ENCODE data around the gene ADGRF5. TPM values are rescaled to one million over a fixed set of nuclear protein-coding genes. Genes with fewer than 3 reads are reported as not detected.

Gene ADGRF5
- total and polyA plus RNA-seq, 7 donors = 14.3 to 58.0 (median 21.2) TPM

DNA sequence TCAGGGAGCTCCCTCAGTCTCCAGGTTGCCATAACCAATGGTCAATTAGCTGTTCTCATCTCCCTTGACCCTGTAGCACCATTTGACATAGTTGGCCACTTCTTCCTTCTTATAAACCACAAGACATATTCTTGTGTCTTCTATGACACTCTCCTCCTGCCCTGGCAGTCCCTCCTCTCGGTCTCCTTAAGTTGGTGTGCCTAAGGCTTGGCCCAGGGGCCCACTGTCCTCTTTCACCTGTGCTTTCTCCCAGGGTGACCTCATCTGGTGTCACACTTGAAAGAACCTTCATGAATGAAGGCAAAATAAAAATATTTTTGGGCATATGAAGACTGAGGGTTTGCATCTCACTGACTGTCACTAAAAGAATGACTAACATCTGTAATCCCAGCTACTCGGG lies 9.7 kb upstream of the ADGRF5 start:
- DNase-seq = no peak
- H3K27ac ChIP-seq = no peak overlapping the region
- no peak for ATAC-seq

GRCh38 chr6:46930331-46930730 lies 8.6 kb upstream of the ADGRF5 start:
- 27 to 56% (median 44%) methylated on average over 2 of the region's 2 CpGs for whole genome bisulfite sequencing, 3 donors
- H3K4me1 ChIP-seq = no peaks in the 10 kb centered on the region

More for the DNA sequence above, 9.7 kb upstream of the ADGRF5 start:
- H3K4me1 ChIP-seq = no peaks in the 10 kb centered on the region
- H3K36me3 ChIP-seq (ENCODE audit: insufficient read depth in 1 of 2, low read depth in 1 of 2) = no peaks in the 10 kb centered on the region
- WGBS, 3 donors = 86 to 92% (median 87%) methylated on average over 2 of the region's 2 CpGs
- no peaks in the 10 kb centered on the region for H3K9me3 ChIP-seq
- intact Hi-C loops (cut with DNase I) = no loop called here
- H3K4me3 ChIP-seq = no peak overlapping the region
- peaks cover 0 to 6% (median 0%) of the 10 kb centered on the region in 3 donors for H3K27me3 ChIP-seq (ENCODE audit: insufficient read depth in 3 of 3, low read length in 2 of 3)
- TF ChIP-seq CTCF (IDR thresholded peaks at IDR 0.05) = no peak

GRCh38 chr6:46927066-46927465 lies 5.3 kb upstream of the ADGRF5 start:
- Histone ChIP-seq H3K4me3 (no peak overlapping the region), H3K9me3 (no peaks in the 10 kb centered on the region), H3K27ac (no peak overlapping the region), H3K4me1 (no peaks in the 10 kb centered on the region), H3K27me3 (ENCODE audit: insufficient read depth in 3 of 3, low read length in 2 of 3) (no peaks in the 10 kb centered on the region), H3K36me3 (ENCODE audit: insufficient read depth in 1 of 2, low read depth in 1 of 2) (no peaks in the 10 kb centered on the region)
- 42 to 68% (median 48%) methylated on average over 5 of the region's 5 CpGs for WGBS, 3 donors
- no peak for ATAC-seq
- no peak for TF ChIP-seq CTCF (IDR thresholded peaks at IDR 0.05)
- DNase-seq = no peak
- intact Hi-C loops (cut with DNase I) = no loop called here

More at GRCh38 chr6:46930331-46930730, 8.6 kb upstream of the ADGRF5 start:
- Histone ChIP-seq H3K4me3 (no peak overlapping the region), H3K9me3 (no peaks in the 10 kb centered on the region), H3K27ac (no peak overlapping the region), H3K36me3 (ENCODE audit: insufficient read depth in 1 of 2, low read depth in 1 of 2) (no peaks in the 10 kb centered on the region), H3K27me3 (ENCODE audit: insufficient read depth in 3 of 3, low read length in 2 of 3) (no peaks in the 10 kb centered on the region)
- no peak for DNase-seq
- intact Hi-C loops (cut with DNase I) = no loop called here
- no peak for ATAC-seq
- no peak for TF ChIP-seq CTCF (IDR thresholded peaks at IDR 0.05)

GRCh38 chr6:46926481-46926880 lies 4.7 kb upstream of the ADGRF5 start:
- no peaks in the 10 kb centered on the region for H3K4me1 ChIP-seq
- no peaks in the 10 kb centered on the region for H3K27me3 ChIP-seq (ENCODE audit: insufficient read depth in 3 of 3, low read length in 2 of 3)
- no peaks in the 10 kb centered on the region for H3K9me3 ChIP-seq
- 74 to 85% (median 77%) methylated on average over 6 of the region's 6 CpGs for WGBS, 3 donors
- ATAC-seq = peak in 1 of 4 donors; percentile 25
- TF ChIP-seq CTCF (IDR thresholded peaks at IDR 0.05) = no peak
- DNase-seq = no peak
- no peak overlapping the region for H3K27ac ChIP-seq
- H3K36me3 ChIP-seq (ENCODE audit: insufficient read depth in 1 of 2, low read depth in 1 of 2) = no peaks in the 10 kb centered on the region
- intact Hi-C loops (cut with DNase I) = no loop called here
- no peak overlapping the region for H3K4me3 ChIP-seq

DNA sequence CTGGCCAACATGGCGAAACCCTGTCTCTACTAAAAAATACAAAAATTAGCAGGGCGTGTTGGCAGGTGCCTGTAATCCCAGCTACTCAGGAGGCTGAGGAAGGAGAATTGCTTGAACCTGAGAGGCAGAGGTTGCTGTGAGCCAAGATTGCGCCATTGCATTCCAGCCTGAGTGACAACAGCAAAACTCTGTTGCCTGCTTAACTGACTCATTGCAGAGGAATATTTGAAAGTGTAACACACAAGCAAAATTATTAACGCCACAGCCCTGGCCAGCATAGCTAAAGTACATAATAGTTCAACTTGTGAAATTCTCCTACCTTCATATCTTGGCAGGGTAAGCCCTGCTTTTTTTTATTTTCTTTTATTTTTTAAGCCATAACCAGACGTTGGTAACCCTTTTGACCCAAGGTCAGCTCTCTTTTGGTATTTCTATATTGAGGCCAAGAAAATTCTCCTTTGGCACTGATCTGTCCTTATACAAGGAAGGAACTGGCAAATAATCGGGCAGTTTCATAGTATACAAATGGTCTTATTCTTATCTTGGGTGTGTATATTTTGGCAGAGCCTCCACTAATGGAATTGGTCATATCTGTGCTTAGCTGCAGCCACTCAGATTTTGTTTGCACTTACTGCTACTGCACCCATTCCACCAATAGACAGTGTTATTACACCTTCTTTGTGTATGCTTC lies 4.0 kb upstream of the ADGRF5 start:
- no peak overlapping the region for H3K27ac ChIP-seq
- H3K27me3 ChIP-seq (ENCODE audit: insufficient read depth in 3 of 3, low read length in 2 of 3) = no peaks in the 10 kb centered on the region
- DNase-seq (peak in 1 of 2 donors; percentile 38), ATAC-seq (peak in 3 of 4 donors; percentile 54 to 80 (median 68))
- no peaks in the 10 kb centered on the region for H3K36me3 ChIP-seq (ENCODE audit: insufficient read depth in 1 of 2, low read depth in 1 of 2)
- intact Hi-C loops (cut with DNase I) = no loop called here
- no peak overlapping the region for H3K4me3 ChIP-seq
- 25 to 47% (median 27%) methylated on average over 6 of the region's 6 CpGs for WGBS, 3 donors
- TF ChIP-seq CTCF (IDR thresholded peaks at IDR 0.05) = no peak
- no peaks in the 10 kb centered on the region for H3K4me1 ChIP-seq
- no peaks in the 10 kb centered on the region for H3K9me3 ChIP-seq
